Liver (tissue), 9 donors: ENCODE results near the gene KAT6B. TPM values are rescaled to one million over a fixed set of nuclear protein-coding genes. Genes with fewer than 3 reads are reported as not detected.
"Not testable (repeated sequence)": the region's sequence is repeated elsewhere in the genome, so short reads cannot be mapped to it uniquely, and the experiment has no call there.

Experiments
- DNase-seq: peaks from one replicate; pipeline ENCODE4 v3.0.0-alpha.2; 2017; ENCODE audit warnings: low spot score
- H3K27ac ChIP-seq, 2 donors: one replicate each; pipeline ENCODE4 v1.7.0; 2013; ENCODE audit warnings: inconsistent platforms in 2 of 2, low read length in 2 of 2, control low read depth in 1 of 2, low read depth in 1 of 2, mild to moderate bottlenecking in 1 of 2
- H3K27me3 ChIP-seq, 4 donors: one replicate each; pipeline versions ENCODE4 v1.6.1 to v1.7.0; 2013; ENCODE audit warnings: low read length in 3 of 4, inconsistent platforms in 1 of 4, mild to moderate bottlenecking in 1 of 4, moderate library complexity in 1 of 4; ENCODE audit not compliant: control insufficient read depth in 4 of 4, insufficient read depth in 4 of 4
- H3K36me3 ChIP-seq, 4 donors: one replicate each; pipeline versions ENCODE4 v1.6.1 to v1.7.0; 2013; ENCODE audit warnings: low read length in 3 of 4, mild to moderate bottlenecking in 3 of 4, low read depth in 1 of 4, moderate library complexity in 1 of 4; ENCODE audit not compliant: control insufficient read depth in 4 of 4, insufficient read depth in 3 of 4
- H3K4me1 ChIP-seq, 4 donors: one replicate each; pipeline versions ENCODE4 v1.6.1 to v1.7.0; 2013; ENCODE audit warnings: low read length in 3 of 4, mild to moderate bottlenecking in 3 of 4, moderate library complexity in 1 of 4; ENCODE audit not compliant: control insufficient read depth in 4 of 4, insufficient read depth in 4 of 4
- H3K4me3 ChIP-seq, 3 donors: one replicate each; pipeline versions ENCODE4 v1.6.1 to v1.7.0; 2013; ENCODE audit warnings: low read length in 3 of 3, control low read depth in 1 of 3, low read depth in 1 of 3, mild to moderate bottlenecking in 1 of 3
- H3K9ac ChIP-seq, 2 donors: one replicate each; pipeline ENCODE4 v1.7.0; 2013; ENCODE audit warnings: low read length in 2 of 2, mild to moderate bottlenecking in 2 of 2, moderate library complexity in 2 of 2, control low read depth in 1 of 2, low read depth in 1 of 2
- H3K9me3 ChIP-seq, 4 donors: one replicate each; pipeline versions ENCODE4 v1.6.1 to v1.7.0; 2013; ENCODE audit warnings: low read length in 3 of 4; ENCODE audit not compliant: control insufficient read depth in 4 of 4
- ATF3 ChIP-seq: IDR thresholded peaks from 2 replicates; pipeline ENCODE4 v1.6.1; 2016; ENCODE audit warnings: antibody characterized with exemption
- CTCF ChIP-seq: fragments of 150-350 bp; IDR thresholded peaks from 2 replicates; pipeline ENCODE4 v1.5.1; 2017; ENCODE audit warnings: improper control_type of control experiment, low read depth, low read length; ENCODE audit not compliant: missing input control
- FOXA2 ChIP-seq: IDR thresholded peaks from 2 replicates; pipeline ENCODE4 v1.6.1; 2016; ENCODE audit warnings: antibody characterized with exemption
- HNF4A ChIP-seq, 2 donors: conservative IDR thresholded peaks; 2 replicates each; pipeline ENCODE4 v1.6.1; 2016; ENCODE audit warnings: antibody characterized with exemption in 2 of 2, mild to moderate bottlenecking in 2 of 2
- HNF4G ChIP-seq: IDR thresholded peaks from 2 replicates; pipeline ENCODE4 v1.6.1; 2016; ENCODE audit warnings: antibody characterized with exemption
- JUND ChIP-seq, 2 donors: IDR thresholded peaks; 2 replicates each; pipeline ENCODE4 v1.6.1; 2016; ENCODE audit warnings: antibody characterized with exemption in 2 of 2
- MAX ChIP-seq: IDR thresholded peaks from 2 replicates; pipeline ENCODE4 v1.6.1; 2016; ENCODE audit warnings: antibody characterized with exemption
- NR2F2 ChIP-seq: IDR thresholded peaks from 2 replicates; pipeline ENCODE4 v1.6.1; 2016; ENCODE audit warnings: antibody characterized with exemption
- RAD21 ChIP-seq, 2 donors: IDR thresholded peaks; 2 replicates each; pipeline ENCODE4 v1.6.1; 2016; ENCODE audit warnings: antibody characterized with exemption in 2 of 2, mild to moderate bottlenecking in 2 of 2
- REST ChIP-seq: IDR thresholded peaks from 2 replicates; pipeline ENCODE4 v1.6.1; 2016; ENCODE audit warnings: antibody characterized with exemption, mild to moderate bottlenecking
- SP1 ChIP-seq: IDR thresholded peaks from 2 replicates; pipeline ENCODE4 v1.6.1; 2018; ENCODE audit warnings: antibody characterized with exemption, mild to moderate bottlenecking
- TAF1 ChIP-seq: conservative IDR thresholded peaks from 2 replicates; pipeline ENCODE4 v1.6.1; 2016; ENCODE audit warnings: antibody characterized with exemption, mild to moderate bottlenecking
- YY1 ChIP-seq: IDR thresholded peaks from 2 replicates; pipeline ENCODE4 v1.6.1; 2016; ENCODE audit warnings: antibody characterized with exemption, mild to moderate bottlenecking
- ZBTB33 ChIP-seq: IDR thresholded peaks from 2 replicates; pipeline ENCODE4 v1.6.1; 2016; ENCODE audit warnings: antibody characterized with exemption
- WGBS: extraction: QIAGEN DNeasy Blood & Tissue Kit; methylation state at CpG from one replicate; pipeline ENCODE4 v1.1.7; 2013; 5-methylcytosine and 5-hydroxymethylcytosine counted together
- polyA plus RNA-seq, 2 donors: library from polyadenylated mRNA; stranded (reverse) in 1 of 2; unstranded in 1 of 2; fragments of 200-250 nt in 1 of 2; fragments of >200 nt in 1 of 2; fragmentation: Nextera tagmentation in 1 of 2; extraction: Ambion mirVana in 1 of 2; gene quantifications; one replicate each; pipeline versions ENCODE4 v1.2.1 to v1.2.3, GENCODE V29; 2013 to 2015
- total RNA-seq, 2 donors: library from RNA; depleted of rRNA; stranded (reverse); fragments of >200 nt; gene quantifications; one replicate each; pipeline ENCODE4 v1.2.3, GENCODE V29; 2014
- donor health status: healthy.
- donor health status: healthy.
- donor health status: healthy.
- donor health status: healthy.
- donor health status: healthy.

The KAT6B gene
- total and polyA plus RNA-seq, 4 donors: 2.0 to 21.2 (median 8.8) TPM

GRCh38 chr10:74874649-74875048, 48.2 kb downstream of the KAT6B start (continued):
- TF ChIP-seq CTCF (no peak), JUND (IDR thresholded peaks at IDR 0.05) (no peak), HNF4A (conservative IDR thresholded peaks at IDR 0.05) (no peak), YY1 (no peak), HNF4G (no peak)

- no peak for DNase-seq
- no peaks in the 10 kb centered on the region for H3K9me3 ChIP-seq
- H3K36me3 ChIP-seq: no peaks in the 10 kb centered on the region
- TF ChIP-seq MAX (no peak), FOXA2 (no peak), ZBTB33 (no peak), CTCF (no peak), ATF3 (no peak), SP1 (no peak), RAD21 (IDR thresholded peaks at IDR 0.05) (no peak), HNF4G (no peak), NR2F2 (no peak), TAF1 (no peak)
- no peak overlapping the region for H3K9ac ChIP-seq
- H3K27ac ChIP-seq: no peak overlapping the region
- H3K4me1 ChIP-seq: peaks cover 0 to 14% (median 2%) of the 10 kb centered on the region in 4 donors
- no peak overlapping the region for H3K4me3 ChIP-seq
- H3K27me3 ChIP-seq: no peaks in the 10 kb centered on the region
These were observed 48.7 kb downstream of the KAT6B start for GRCh38 chr10:74875068-74875467.

- DNase-seq: no peak
- TF ChIP-seq JUND (IDR thresholded peaks at IDR 0.05) (no peak), CTCF (no peak), REST (no peak)
- Histone ChIP-seq H3K9ac (no peak overlapping the region), H3K4me3 (no peak overlapping the region), H3K27ac (no peak overlapping the region), H3K27me3 (no peaks in the 10 kb centered on the region), H3K4me1 (peaks cover 0 to 14% (median 2%) of the 10 kb centered on the region in 4 donors), H3K9me3 (no peaks in the 10 kb centered on the region), H3K36me3 (no peaks in the 10 kb centered on the region)
- WGBS: 27% methylated on average over 1 of the region's 1 CpG
These were observed 49.6 kb downstream of the KAT6B start for GRCh38 chr10:74875966-74876365.

- H3K27me3 ChIP-seq, H3K4me3 ChIP-seq, H3K27ac ChIP-seq, H3K9ac ChIP-seq, DNase-seq, H3K36me3 ChIP-seq, H3K9me3 ChIP-seq: not testable (repeated sequence)
- 96% methylated on average over 5 of the region's 5 CpGs for WGBS
- H3K4me1 ChIP-seq: peaks cover 0 to 20% (median 7%) of the 10 kb centered on the region in 4 donors
These were observed 50.7 kb downstream of the KAT6B start for GRCh38 chr10:74877054-74877453.
